ENCODE results near the gene ID3. TPM values are rescaled to one million over a fixed set of nuclear protein-coding genes. Genes with fewer than 3 reads are reported as not detected.

Gene ID3
- total and polyA plus RNA-seq, 8 donors: 79.4 to 1,101 (median 129) TPM

GRCh38 chr1:23573574-23574182, 14.4 kb upstream of the ID3 start:
- no peak for DNase-seq
- H3K27ac ChIP-seq: no peak overlapping the region
- H3K9me3 ChIP-seq: no peaks in the 10 kb centered on the region
- H3K27me3 ChIP-seq: peaks cover 0 to 6% (median 0%) of the 10 kb centered on the region in 3 donors
- TF ChIP-seq EP300 (IDR thresholded peaks at IDR 0.05) (no peak), CTCF (IDR thresholded peaks at IDR 0.05) (no peak), POLR2A (IDR thresholded peaks at IDR 0.05) (no peak), POLR2AphosphoS5 (IDR thresholded peaks at IDR 0.05) (no peak)
- intact Hi-C loops (cut with DNase I; ENCODE audit: low total_unique reads): no loop called here
- no peak overlapping the region for H3K4me3 ChIP-seq
- H3K4me1 ChIP-seq: peaks cover 33 to 45% (median 41%) of the 10 kb centered on the region in 4 donors
- WGBS, 5 donors: 70 to 84% (median 72%) methylated on average over 4 of the region's 4 CpGs
- no peaks in the 10 kb centered on the region for H3K36me3 ChIP-seq

GRCh38 chr1:23571465-23571864, 12.2 kb upstream of the ID3 start:
- Histone ChIP-seq H3K4me1 (peaks cover 28 to 37% (median 31%) of the 10 kb centered on the region in 4 donors), H3K27ac (no peak overlapping the region), H3K9me3 (no peaks in the 10 kb centered on the region), H3K36me3 (no peaks in the 10 kb centered on the region), H3K27me3 (peaks cover 0 to 16% (median 8%) of the 10 kb centered on the region in 3 donors), H3K4me3 (no peak overlapping the region)
- intact Hi-C loops (cut with DNase I; ENCODE audit: low total_unique reads): no loop called here
- WGBS, 5 donors: 71 to 88% (median 78%) methylated on average over 3 of the region's 3 CpGs
- TF ChIP-seq EP300 (IDR thresholded peaks at IDR 0.05) (no peak), POLR2A (IDR thresholded peaks at IDR 0.05) (no peak), POLR2AphosphoS5 (IDR thresholded peaks at IDR 0.05) (no peak), CTCF (IDR thresholded peaks at IDR 0.05) (no peak)
- no peak for DNase-seq

- 92 to 95% (median 93%) methylated on average over 4 of the region's 4 CpGs for WGBS, 5 donors
- Histone ChIP-seq H3K36me3 (no peaks in the 10 kb centered on the region), H3K27me3 (peaks cover 0 to 16% (median 8%) of the 10 kb centered on the region in 3 donors), H3K27ac (no peak overlapping the region), H3K4me3 (no peak overlapping the region), H3K4me1 (peaks cover 17 to 26% (median 18%) of the 10 kb centered on the region in 4 donors), H3K9me3 (no peaks in the 10 kb centered on the region)
- intact Hi-C loops (cut with DNase I; ENCODE audit: low total_unique reads): no loop called here
- no peak for DNase-seq
- no peak for TF ChIP-seq CTCF (IDR thresholded peaks at IDR 0.05)
- no peak for TF ChIP-seq EP300 (IDR thresholded peaks at IDR 0.05)
- TF ChIP-seq POLR2AphosphoS5 (IDR thresholded peaks at IDR 0.05): no peak
- no peak for TF ChIP-seq POLR2A (IDR thresholded peaks at IDR 0.05)
Measured at GRCh38 chr1:23570001-23570691, 10.8 kb upstream of the ID3 start.

- H3K36me3 ChIP-seq: no peaks in the 10 kb centered on the region
- H3K4me3 ChIP-seq: peak overlapping the region; percentile 57 to 68 (median 62)
- H3K4me1 ChIP-seq: peaks cover 22 to 40% (median 26%) of the 10 kb centered on the region in 4 donors
- no peak for DNase-seq
- 24 to 40% (median 28%) methylated on average over 16 of the region's 16 CpGs for WGBS, 5 donors
- no peaks in the 10 kb centered on the region for H3K9me3 ChIP-seq
- peak overlapping the region; percentile 67 to 90 (median 81) for H3K27ac ChIP-seq
- intact Hi-C loops (cut with DNase I; ENCODE audit: low total_unique reads): no loop called here
- peaks cover 0 to 16% (median 8%) of the 10 kb centered on the region in 3 donors for H3K27me3 ChIP-seq
- TF ChIP-seq POLR2A (IDR thresholded peaks at IDR 0.05): no peak
- no peak for TF ChIP-seq EP300 (IDR thresholded peaks at IDR 0.05)
Measured at GRCh38 chr1:23568608-23569383, 9.5 kb upstream of the ID3 start.

Measured in stomach (tissue), 9 donors.